Testis (tissue), 3 donors: ENCODE measurements around the gene CNTD1. TPM values are rescaled to one million over a fixed set of nuclear protein-coding genes. Genes with fewer than 3 reads are reported as not detected.

Experiments
- DNase-seq: peaks from one replicate; pipeline ENCODE4 v3.0.0-alpha.2; 2019
- H3K27ac ChIP-seq, 2 donors: fragments of 200-600 bp; sonication (generic); one replicate each; pipeline ENCODE4 v1.5.1; 2019
- H3K27me3 ChIP-seq: fragments of 200-600 bp; sonication (generic); one replicate; pipeline ENCODE4 v1.5.1; 2019
- H3K36me3 ChIP-seq: fragments of 200-600 bp; sonication (generic); one replicate; pipeline ENCODE4 v1.5.1; 2017; ENCODE audit warnings: low read depth; ENCODE audit errors: missing control alignments
- H3K4me1 ChIP-seq: fragments of 200-600 bp; sonication (generic); one replicate; pipeline ENCODE4 v1.5.1; 2019
- H3K4me3 ChIP-seq, 2 donors: fragments of 200-600 bp; sonication (generic); one replicate each; pipeline ENCODE4 v1.5.1; 2017 to 2019
- H3K9me3 ChIP-seq: fragments of 200-600 bp; sonication (generic); one replicate; pipeline ENCODE4 v1.5.1; 2017
- POLR2A ChIP-seq: fragments of 450-650 bp; IDR thresholded peaks from one replicate; pipeline ENCODE4 v1.6.1; 2017; ENCODE audit warnings: antibody characterized with exemption, mild to moderate bottlenecking, moderate library complexity
- WGBS, 2 donors: methylation state at CpG; one replicate each; pipeline ENCODE4 v1.1.5; 2018; 5-methylcytosine and 5-hydroxymethylcytosine counted together
- intact Hi-C: fragments of 100-400 bp; cut with DNase I; formaldehyde crosslinking; loops from one replicate; pipeline ENCODE4 v1.15.1; 2023; ENCODE audit warnings: low total_unique reads
- polyA plus RNA-seq: library from polyadenylated mRNA; stranded (reverse); fragments of 350-450 nt; fragmentation: Illumina TruSeq; extraction: RNeasy Lipid Tissue Mini Kit (QIAGEN cat#74804); gene quantifications from one replicate; pipeline ENCODE4 v1.2.3, GENCODE V29; 2014; ENCODE audit warnings: low read depth, low replicate concordance; ENCODE audit not compliant: insufficient read depth
- total RNA-seq, 2 donors: library from RNA; depleted of rRNA; stranded (reverse); fragments of >200 nt; gene quantifications; one replicate each; pipeline ENCODE4 v1.2.3, GENCODE V29; 2016
- TF ChIP-seq, protein P1 (sequence below), 3 experiments: fragments of 450-650 bp in 2 of 3; fragments of 200-600 bp in 1 of 3; sonication (generic) in 1 of 3; IDR thresholded peaks; one replicate each; pipeline ENCODE4 v1.5.1; 2016 to 2019; ENCODE audit warnings: antibody characterized with exemption in 3 of 3, mild to moderate bottlenecking in 2 of 3, moderate library complexity in 1 of 3

The CNTD1 gene
- total and polyA plus RNA-seq, 3 donors from 2014 or later: 21.2 to 114 (median 49.1) TPM

DNA sequence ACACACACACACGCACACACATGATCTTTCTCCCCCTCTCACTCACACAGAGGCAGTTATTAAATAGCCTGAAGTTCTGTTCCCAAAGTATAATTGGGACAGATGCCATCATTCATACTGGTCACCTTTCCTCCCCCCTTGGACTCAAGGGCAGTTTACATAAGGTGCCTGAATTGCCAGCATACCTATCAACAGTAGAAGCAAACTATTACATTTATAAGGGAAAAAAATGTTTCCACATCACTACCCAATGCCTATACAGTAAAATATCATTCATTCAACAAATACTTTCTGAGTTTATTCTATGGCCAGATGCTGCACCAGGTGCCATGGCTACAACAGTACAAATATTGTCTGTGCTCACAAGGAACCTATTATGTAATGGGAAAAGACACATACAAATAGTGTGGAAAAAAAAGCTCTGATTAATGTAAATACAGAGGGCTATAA lies 6.3 kb downstream of the CNTD1 start:
- no peak for DNase-seq
- no peaks in the 10 kb centered on the region for H3K27me3 ChIP-seq
- H3K4me3 ChIP-seq: no peak overlapping the region
- no peak overlapping the region for H3K27ac ChIP-seq
- H3K36me3 ChIP-seq: no peaks in the 10 kb centered on the region
- H3K9me3 ChIP-seq: no peaks in the 10 kb centered on the region
- TF ChIP-seq, protein P1, sequence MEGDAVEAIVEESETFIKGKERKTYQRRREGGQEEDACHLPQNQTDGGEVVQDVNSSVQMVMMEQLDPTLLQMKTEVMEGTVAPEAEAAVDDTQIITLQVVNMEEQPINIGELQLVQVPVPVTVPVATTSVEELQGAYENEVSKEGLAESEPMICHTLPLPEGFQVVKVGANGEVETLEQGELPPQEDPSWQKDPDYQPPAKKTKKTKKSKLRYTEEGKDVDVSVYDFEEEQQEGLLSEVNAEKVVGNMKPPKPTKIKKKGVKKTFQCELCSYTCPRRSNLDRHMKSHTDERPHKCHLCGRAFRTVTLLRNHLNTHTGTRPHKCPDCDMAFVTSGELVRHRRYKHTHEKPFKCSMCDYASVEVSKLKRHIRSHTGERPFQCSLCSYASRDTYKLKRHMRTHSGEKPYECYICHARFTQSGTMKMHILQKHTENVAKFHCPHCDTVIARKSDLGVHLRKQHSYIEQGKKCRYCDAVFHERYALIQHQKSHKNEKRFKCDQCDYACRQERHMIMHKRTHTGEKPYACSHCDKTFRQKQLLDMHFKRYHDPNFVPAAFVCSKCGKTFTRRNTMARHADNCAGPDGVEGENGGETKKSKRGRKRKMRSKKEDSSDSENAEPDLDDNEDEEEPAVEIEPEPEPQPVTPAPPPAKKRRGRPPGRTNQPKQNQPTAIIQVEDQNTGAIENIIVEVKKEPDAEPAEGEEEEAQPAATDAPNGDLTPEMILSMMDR (IDR thresholded peaks at IDR 0.05): no peak
- no peak for TF ChIP-seq POLR2A
- intact Hi-C loops: no loop called here
- peaks cover 19% of the 10 kb centered on the region for H3K4me1 ChIP-seq
- WGBS, 2 donors: 89 to 94% methylated on average over 1 of the region's 1 CpG

DNA sequence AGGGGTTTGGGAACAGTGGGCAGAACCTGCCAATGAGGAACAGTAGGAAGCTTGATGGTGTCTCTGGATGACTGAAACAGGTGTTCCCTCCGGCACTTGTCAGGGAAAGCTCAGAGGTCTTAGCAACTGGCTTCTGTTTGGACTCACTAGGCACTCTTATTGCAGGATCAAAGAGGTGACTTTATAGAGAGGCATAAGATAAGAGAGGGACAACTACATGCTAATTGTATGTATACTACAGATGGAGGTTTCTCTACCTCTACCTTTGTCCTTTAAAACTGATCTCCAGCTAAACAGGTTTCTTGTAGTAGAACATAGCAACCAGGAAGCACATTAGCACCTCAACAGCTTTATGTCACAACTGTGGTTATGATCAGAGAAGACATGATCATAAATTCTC lies 7.6 kb downstream of the CNTD1 start:
- Histone ChIP-seq H3K27ac (no peak overlapping the region), H3K36me3 (no peaks in the 10 kb centered on the region), H3K9me3 (no peaks in the 10 kb centered on the region), H3K4me3 (no peak overlapping the region), H3K27me3 (no peaks in the 10 kb centered on the region), H3K4me1 (peaks cover 19% of the 10 kb centered on the region)
- intact Hi-C loops: no loop called here
- DNase-seq: no peak
- TF ChIP-seq, protein P1 (IDR thresholded peaks at IDR 0.05): no peak
- no peak for TF ChIP-seq POLR2A
- WGBS, 2 donors: 100% methylated on average over 1 of the region's 1 CpG

DNA sequence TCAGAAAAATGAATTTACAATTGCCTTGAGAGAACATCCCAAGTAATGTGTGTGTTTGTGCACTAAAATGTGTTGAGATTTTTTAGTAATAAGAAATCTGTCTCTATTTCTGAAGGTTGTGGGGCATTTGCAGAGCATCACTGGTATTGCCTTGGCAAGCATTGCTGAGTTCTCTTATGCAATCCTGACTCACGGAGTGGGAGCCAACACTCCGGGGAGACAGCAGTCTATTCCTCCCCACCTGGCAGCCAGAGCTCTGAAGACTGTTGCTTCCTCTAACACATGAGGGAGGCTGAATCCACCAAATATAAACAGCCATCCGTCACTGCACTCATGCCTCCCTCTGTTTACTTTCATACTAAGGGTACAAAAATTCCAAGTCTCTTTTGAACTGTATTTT lies 10.6 kb downstream of the CNTD1 start:
- Histone ChIP-seq H3K27ac (no peak overlapping the region), H3K4me1 (no peaks in the 10 kb centered on the region), H3K9me3 (no peaks in the 10 kb centered on the region), H3K27me3 (no peaks in the 10 kb centered on the region), H3K4me3 (no peak overlapping the region), H3K36me3 (no peaks in the 10 kb centered on the region)
- intact Hi-C loops: no loop called here
- 38 to 54% methylated on average over 3 of the region's 3 CpGs for WGBS, 2 donors
- DNase-seq: no peak
- TF ChIP-seq POLR2A: no peak
- TF ChIP-seq, protein P1 (IDR thresholded peaks at IDR 0.05): no peak

DNA sequence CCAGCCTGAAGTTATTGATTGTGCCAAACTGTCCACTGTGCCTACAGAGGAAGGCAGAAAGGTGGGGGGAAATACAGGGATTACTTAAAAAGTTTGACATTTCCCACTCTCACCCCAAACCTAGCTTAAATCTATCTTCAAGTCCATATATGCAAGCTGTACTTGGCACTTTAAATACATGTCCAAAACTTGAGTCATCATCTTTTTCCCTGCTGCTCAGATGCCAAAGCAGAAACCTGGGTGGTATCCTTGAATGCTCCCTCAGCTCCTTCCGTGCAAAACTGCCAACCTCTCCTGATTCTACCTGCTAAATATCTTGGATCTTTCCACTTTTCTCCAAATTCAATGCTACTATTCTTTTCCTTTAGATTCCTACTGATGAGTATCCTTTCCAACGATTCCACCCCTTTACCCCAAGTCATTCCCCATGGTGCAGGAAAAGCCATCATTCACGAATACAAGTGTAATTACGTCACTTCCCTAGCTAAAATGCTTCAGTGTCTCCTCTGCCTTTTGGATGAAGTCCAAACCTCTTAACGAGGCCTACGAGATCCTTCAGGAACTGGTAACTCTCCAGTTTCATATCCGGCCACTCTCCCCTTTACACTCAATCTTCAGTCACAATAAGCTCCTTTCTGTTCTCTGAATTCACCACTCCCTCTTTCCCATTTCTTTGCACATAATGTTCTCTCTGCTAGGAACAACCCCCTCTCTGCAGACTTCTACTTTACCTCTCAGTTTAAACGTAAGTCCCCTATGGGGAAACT lies 16.2 kb downstream of the CNTD1 start:
- Histone ChIP-seq H3K4me3 (no peak overlapping the region), H3K9me3 (no peaks in the 10 kb centered on the region), H3K36me3 (no peaks in the 10 kb centered on the region), H3K27me3 (no peaks in the 10 kb centered on the region), H3K27ac (no peak overlapping the region), H3K4me1 (no peaks in the 10 kb centered on the region)
- intact Hi-C loops: no loop called here
- no peak for DNase-seq
- TF ChIP-seq POLR2A: no peak
- TF ChIP-seq, protein P1 (IDR thresholded peaks at IDR 0.05): no peak
- WGBS, 2 donors: 42 to 47% methylated on average over 8 of the region's 8 CpGs

DNA sequence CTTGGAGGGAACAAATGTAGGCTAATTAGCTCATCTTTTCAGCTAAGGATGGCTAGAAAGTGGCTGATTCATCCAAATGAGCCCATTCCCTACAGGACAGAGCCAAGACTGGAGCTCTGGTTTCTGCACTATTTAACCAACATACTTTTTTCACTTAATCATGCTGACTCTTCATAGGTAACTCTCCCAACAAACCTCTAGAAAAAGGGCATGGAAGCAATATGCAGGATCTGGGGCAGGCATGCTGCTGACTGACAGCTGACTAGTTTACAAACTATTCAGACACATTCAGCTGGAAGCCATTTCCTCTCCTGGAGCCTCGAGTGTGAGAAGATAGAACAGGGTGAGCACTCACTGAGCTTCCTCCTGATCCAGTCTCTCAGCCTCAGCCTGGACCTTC lies 19.2 kb downstream of the CNTD1 start:
- intact Hi-C loops: no loop called here
- Histone ChIP-seq H3K27me3 (no peaks in the 10 kb centered on the region), H3K27ac (no peak overlapping the region), H3K4me3 (no peak overlapping the region), H3K4me1 (no peaks in the 10 kb centered on the region), H3K9me3 (no peaks in the 10 kb centered on the region), H3K36me3 (no peaks in the 10 kb centered on the region)
- 69 to 72% methylated on average over 1 of the region's 1 CpG for WGBS, 2 donors
- TF ChIP-seq, protein P1 (IDR thresholded peaks at IDR 0.05): no peak
- TF ChIP-seq POLR2A: no peak
- no peak for DNase-seq
